Breast epithelium (tissue), 3 donors: ENCODE data around the gene EDNRB.

Experiments used
- POLR2A ChIP-seq: fragments of 450-650 bp; IDR thresholded peaks from one replicate; pipeline ENCODE4 v1.6.1; 2016; ENCODE audit warnings: antibody characterized with exemption, mild to moderate bottlenecking, moderate library complexity
- TF ChIP-seq, protein P1 (sequence below), 3 donors: fragments of 450-650 bp; IDR thresholded peaks; one replicate each; pipeline ENCODE4 v1.5.1; 2016 to 2017; ENCODE audit warnings: antibody characterized with exemption in 3 of 3, mild to moderate bottlenecking in 3 of 3, moderate library complexity in 3 of 3

DNA sequence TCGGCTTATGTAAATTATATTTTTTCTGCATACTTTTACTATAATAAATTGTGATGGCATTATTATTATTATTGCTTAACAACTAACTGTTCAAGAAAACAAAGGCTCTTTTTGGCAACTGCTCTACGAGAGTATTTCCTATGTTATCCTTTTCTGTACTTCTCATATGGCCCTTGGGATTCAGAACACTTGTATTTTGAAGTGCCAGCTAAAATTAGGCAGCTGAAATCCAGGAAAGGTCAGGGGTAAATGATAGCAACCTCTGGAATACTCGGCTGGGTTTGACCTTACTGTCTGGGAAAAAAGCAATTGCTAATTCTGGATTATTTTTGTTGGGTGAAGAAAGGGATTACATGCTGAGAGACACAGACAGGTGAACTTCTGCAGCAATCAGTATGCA, 23.9 kb downstream of the EDNRB start:
- TF ChIP-seq, protein P1, sequence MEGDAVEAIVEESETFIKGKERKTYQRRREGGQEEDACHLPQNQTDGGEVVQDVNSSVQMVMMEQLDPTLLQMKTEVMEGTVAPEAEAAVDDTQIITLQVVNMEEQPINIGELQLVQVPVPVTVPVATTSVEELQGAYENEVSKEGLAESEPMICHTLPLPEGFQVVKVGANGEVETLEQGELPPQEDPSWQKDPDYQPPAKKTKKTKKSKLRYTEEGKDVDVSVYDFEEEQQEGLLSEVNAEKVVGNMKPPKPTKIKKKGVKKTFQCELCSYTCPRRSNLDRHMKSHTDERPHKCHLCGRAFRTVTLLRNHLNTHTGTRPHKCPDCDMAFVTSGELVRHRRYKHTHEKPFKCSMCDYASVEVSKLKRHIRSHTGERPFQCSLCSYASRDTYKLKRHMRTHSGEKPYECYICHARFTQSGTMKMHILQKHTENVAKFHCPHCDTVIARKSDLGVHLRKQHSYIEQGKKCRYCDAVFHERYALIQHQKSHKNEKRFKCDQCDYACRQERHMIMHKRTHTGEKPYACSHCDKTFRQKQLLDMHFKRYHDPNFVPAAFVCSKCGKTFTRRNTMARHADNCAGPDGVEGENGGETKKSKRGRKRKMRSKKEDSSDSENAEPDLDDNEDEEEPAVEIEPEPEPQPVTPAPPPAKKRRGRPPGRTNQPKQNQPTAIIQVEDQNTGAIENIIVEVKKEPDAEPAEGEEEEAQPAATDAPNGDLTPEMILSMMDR (IDR thresholded peaks at IDR 0.05) = no peak
- no peak for TF ChIP-seq POLR2A
